K562 (cell line): ENCODE measurements around the gene ZNF652. TPM values are rescaled to one million over a fixed set of nuclear protein-coding genes. Genes with fewer than 3 reads are reported as not detected.

Source experiments
- BCOR ChIP-seq: fragments of 450-650 bp; IDR thresholded peaks from 2 replicates; pipeline ENCODE4 v1.6.1; 2016
- HNRNPK ChIP-seq: fragments of 200-400 bp; formaldehyde crosslinking; IDR thresholded peaks from one replicate; pipeline ENCODE4 v1.6.1; 2018; ENCODE audit warnings: mild to moderate bottlenecking, low read depth, low read length; ENCODE audit not compliant: poor library complexity, severe bottlenecking
- ZHX1 ChIP-seq: fragments of 150-350 bp; conservative IDR thresholded peaks from 2 replicates; pipeline ENCODE4 v1.6.1; 2014; ENCODE audit warnings: low read length
- ZNF121 ChIP-seq: sonication (generic); formaldehyde crosslinking; conservative IDR thresholded peaks from 2 replicates; pipeline ENCODE4 v1.8.0; 2022; ENCODE audit warnings: missing genetic modification reagents
- ZNF232 ChIP-seq: sonication (generic); formaldehyde crosslinking; IDR thresholded peaks from 2 replicates; pipeline ENCODE4 v1.8.0; 2022; ENCODE audit warnings: mild to moderate bottlenecking, missing genetic modification reagents
- ZNF407 ChIP-seq: fragments of 450-650 bp; IDR thresholded peaks from 2 replicates; pipeline ENCODE4 v1.6.1; 2016; ENCODE audit warnings: low read depth
- polyA plus RNA-seq, 8 experiments: library from polyadenylated mRNA; depleted of rRNA in 4 of 8; stranded (reverse) in 5 of 8; unstranded in 3 of 8; fragments of >200 nt; fragmentation: Nextera tagmentation in 2 of 8; fragmentation: Illumina TruSeq in 1 of 8; extraction: Ambion mirVana in 2 of 8; extraction: Trizol in 1 of 8; gene quantifications; 2 replicates each; pipeline versions ENCODE4 v1.2.1 to v1.2.3, GENCODE V29; 2011 to 2014; ENCODE audit warnings: inconsistent platforms in 1 of 8, missing spikeins in 1 of 8
- total RNA-seq, 7 experiments: library from RNA; depleted of rRNA in 6 of 7; stranded (reverse); fragments of >200 nt in 6 of 7; fragmentation: Illumina TruSeq in 2 of 7; extraction: Trizol in 2 of 7; gene quantifications; 2 replicates each; pipeline versions ENCODE4 v1.2.1 to v1.2.3, GENCODE V29; 2011 to 2021; ENCODE audit warnings: low replicate concordance in 1 of 7
- TF ChIP-seq, protein P1 (sequence below): sonication (generic); formaldehyde crosslinking; IDR thresholded peaks from 2 replicates; pipeline ENCODE4 v1.8.0; 2022; ENCODE audit warnings: missing genetic modification reagents, mild to moderate bottlenecking, borderline replicate concordance
- TF ChIP-seq, protein P2 (sequence below): sonication (generic); formaldehyde crosslinking; IDR thresholded peaks from 2 replicates; pipeline ENCODE4 v1.8.0; 2023; ENCODE audit warnings: mild to moderate bottlenecking, missing genetic modification reagents

ZNF652 gene
- total and polyA plus RNA-seq, 9 of the 15 experiments (the other 6 are each of a cell fraction or from before 2014, with no cell fraction given): 5.1 to 15.5 (median 7.8) TPM

DNA sequence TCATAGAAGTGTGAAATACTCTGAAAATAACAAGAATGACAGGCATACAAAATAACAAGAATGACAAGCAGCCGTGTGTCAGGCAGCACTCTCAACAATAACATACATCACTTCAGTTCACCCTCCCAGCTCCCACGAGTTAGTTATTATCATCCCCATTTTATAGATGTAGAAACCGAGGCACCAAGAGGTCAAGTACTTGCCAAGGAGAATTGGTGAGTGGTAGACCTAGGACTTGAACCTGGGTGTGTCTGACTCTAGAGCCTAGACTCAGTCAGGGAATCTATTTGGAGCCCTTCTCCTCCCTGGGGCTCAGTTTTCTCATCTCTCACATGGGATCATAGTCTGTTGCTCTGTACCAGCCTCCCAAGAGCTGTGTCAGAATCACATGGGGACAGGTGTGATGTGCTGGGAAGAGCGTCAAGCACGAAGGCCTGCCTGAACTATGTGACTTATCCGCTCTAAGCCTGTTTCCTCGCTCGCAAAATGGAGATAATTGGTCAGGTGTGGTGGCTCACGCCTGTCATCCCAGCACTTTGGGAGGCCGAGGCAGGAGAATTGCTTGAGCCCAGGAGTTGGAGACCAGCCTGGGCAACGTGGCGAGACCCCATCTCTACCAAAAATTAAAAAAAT lies 112.0 kb downstream of the ZNF652 start (continued):
- TF ChIP-seq, protein P1, sequence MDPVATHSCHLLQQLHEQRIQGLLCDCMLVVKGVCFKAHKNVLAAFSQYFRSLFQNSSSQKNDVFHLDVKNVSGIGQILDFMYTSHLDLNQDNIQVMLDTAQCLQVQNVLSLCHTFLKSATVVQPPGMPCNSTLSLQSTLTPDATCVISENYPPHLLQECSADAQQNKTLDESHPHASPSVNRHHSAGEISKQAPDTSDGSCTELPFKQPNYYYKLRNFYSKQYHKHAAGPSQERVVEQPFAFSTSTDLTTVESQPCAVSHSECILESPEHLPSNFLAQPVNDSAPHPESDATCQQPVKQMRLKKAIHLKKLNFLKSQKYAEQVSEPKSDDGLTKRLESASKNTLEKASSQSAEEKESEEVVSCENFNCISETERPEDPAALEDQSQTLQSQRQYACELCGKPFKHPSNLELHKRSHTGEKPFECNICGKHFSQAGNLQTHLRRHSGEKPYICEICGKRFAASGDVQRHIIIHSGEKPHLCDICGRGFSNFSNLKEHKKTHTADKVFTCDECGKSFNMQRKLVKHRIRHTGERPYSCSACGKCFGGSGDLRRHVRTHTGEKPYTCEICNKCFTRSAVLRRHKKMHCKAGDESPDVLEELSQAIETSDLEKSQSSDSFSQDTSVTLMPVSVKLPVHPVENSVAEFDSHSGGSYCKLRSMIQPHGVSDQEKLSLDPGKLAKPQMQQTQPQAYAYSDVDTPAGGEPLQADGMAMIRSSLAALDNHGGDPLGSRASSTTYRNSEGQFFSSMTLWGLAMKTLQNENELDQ (CRISPR knock-in tag): no peak
- TF ChIP-seq BCOR (peak; percentile 96), ZNF121 (CRISPR knock-in tag) (peak; percentile 64; the same call in 1 of the 2 replicates), ZNF232 (CRISPR knock-in tag) (no peak), HNRNPK (no peak), ZNF407 (no peak), ZHX1 (no peak)
- TF ChIP-seq, protein P2, sequence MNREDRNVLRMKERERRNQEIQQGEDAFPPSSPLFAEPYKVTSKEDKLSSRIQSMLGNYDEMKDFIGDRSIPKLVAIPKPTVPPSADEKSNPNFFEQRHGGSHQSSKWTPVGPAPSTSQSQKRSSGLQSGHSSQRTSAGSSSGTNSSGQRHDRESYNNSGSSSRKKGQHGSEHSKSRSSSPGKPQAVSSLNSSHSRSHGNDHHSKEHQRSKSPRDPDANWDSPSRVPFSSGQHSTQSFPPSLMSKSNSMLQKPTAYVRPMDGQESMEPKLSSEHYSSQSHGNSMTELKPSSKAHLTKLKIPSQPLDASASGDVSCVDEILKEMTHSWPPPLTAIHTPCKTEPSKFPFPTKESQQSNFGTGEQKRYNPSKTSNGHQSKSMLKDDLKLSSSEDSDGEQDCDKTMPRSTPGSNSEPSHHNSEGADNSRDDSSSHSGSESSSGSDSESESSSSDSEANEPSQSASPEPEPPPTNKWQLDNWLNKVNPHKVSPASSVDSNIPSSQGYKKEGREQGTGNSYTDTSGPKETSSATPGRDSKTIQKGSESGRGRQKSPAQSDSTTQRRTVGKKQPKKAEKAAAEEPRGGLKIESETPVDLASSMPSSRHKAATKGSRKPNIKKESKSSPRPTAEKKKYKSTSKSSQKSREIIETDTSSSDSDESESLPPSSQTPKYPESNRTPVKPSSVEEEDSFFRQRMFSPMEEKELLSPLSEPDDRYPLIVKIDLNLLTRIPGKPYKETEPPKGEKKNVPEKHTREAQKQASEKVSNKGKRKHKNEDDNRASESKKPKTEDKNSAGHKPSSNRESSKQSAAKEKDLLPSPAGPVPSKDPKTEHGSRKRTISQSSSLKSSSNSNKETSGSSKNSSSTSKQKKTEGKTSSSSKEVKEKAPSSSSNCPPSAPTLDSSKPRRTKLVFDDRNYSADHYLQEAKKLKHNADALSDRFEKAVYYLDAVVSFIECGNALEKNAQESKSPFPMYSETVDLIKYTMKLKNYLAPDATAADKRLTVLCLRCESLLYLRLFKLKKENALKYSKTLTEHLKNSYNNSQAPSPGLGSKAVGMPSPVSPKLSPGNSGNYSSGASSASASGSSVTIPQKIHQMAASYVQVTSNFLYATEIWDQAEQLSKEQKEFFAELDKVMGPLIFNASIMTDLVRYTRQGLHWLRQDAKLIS (CRISPR knock-in tag): no peak
